K562 (cell line): ENCODE measurements around the gene RPF1. TPM values are rescaled to one million over a fixed set of nuclear protein-coding genes. Genes with fewer than 3 reads are reported as not detected.

Experiments used
- AFF1 ChIP-seq, 2 experiments: fragments of 450-650 bp; IDR thresholded peaks; 2 replicates each; pipeline ENCODE4 v1.6.1; 2018; ENCODE audit warnings: mild to moderate bottlenecking in 2 of 2, low read depth in 1 of 2; ENCODE audit not compliant: partially characterized antibody in 2 of 2
- CHD4 ChIP-seq: fragments of 200-600 bp; sonication (generic); IDR thresholded peaks from 3 replicates; pipeline ENCODE4 v1.6.1; 2012; ENCODE audit warnings: low read depth, mild to moderate bottlenecking, mixed read lengths, low read length, inconsistent platforms; ENCODE audit not compliant: insufficient read depth, insufficient replicate concordance, poor library complexity, severe bottlenecking
- HCFC1 ChIP-seq: IDR thresholded peaks from 2 replicates; pipeline ENCODE4 v1.6.1; 2012; ENCODE audit warnings: low read depth, low read length, improper control_type of control experiment
- HNRNPK ChIP-seq: fragments of 200-400 bp; formaldehyde crosslinking; IDR thresholded peaks from one replicate; pipeline ENCODE4 v1.6.1; 2018; ENCODE audit warnings: mild to moderate bottlenecking, low read depth, low read length; ENCODE audit not compliant: poor library complexity, severe bottlenecking
- IRF1 ChIP-seq: sonication (generic); formaldehyde crosslinking; IDR thresholded peaks from 2 replicates; pipeline ENCODE4 v1.8.0; 2022; ENCODE audit warnings: missing genetic modification reagents, mild to moderate bottlenecking, borderline replicate concordance
- POLR2A ChIP-seq: fragments of 450-650 bp; conservative IDR thresholded peaks from 2 replicates; pipeline ENCODE4 v1.6.1; 2016
- RBM25 ChIP-seq: fragments of 200-400 bp; formaldehyde crosslinking; IDR thresholded peaks from 2 replicates; pipeline ENCODE4 v1.6.1; 2018; ENCODE audit warnings: low read length, low read depth, moderate library complexity; ENCODE audit not compliant: severe bottlenecking
- RBM34 ChIP-seq: fragments of 200-400 bp; formaldehyde crosslinking; IDR thresholded peaks from 2 replicates; pipeline ENCODE4 v1.6.1; 2018; ENCODE audit warnings: low read length, borderline replicate concordance; ENCODE audit not compliant: insufficient read depth
- SRF ChIP-seq, 2 experiments: fragments of 250-450, 450-650 bp in 1 of 2; sonication (Bioruptor Pico) in 1 of 2; sonication (generic) in 1 of 2; formaldehyde crosslinking; IDR thresholded peaks; 2 replicates each; pipeline versions ENCODE4 v1.5.0 to v1.5.1; 2020 to 2022; ENCODE audit warnings: mild to moderate bottlenecking in 1 of 2, missing genetic modification reagents in 1 of 2
- THRA ChIP-seq: fragments of 450-650 bp; IDR thresholded peaks from 2 replicates; pipeline ENCODE4 v1.6.1; 2017; ENCODE audit warnings: mild to moderate bottlenecking, moderate library complexity
- TRIM28 ChIP-seq: fragments of 450-650 bp; IDR thresholded peaks from 2 replicates; pipeline ENCODE4 v1.6.1; 2017
- U2AF1 ChIP-seq: fragments of 200-400 bp; formaldehyde crosslinking; optimal IDR thresholded peaks from 2 replicates; pipeline ENCODE3; 2017; ENCODE audit warnings: mild to moderate bottlenecking, low read depth, low read length, moderate library complexity
- ZBED1 ChIP-seq: IDR thresholded peaks from 2 replicates; pipeline ENCODE4 v1.6.1; 2014
- polyA plus RNA-seq, 8 experiments: library from polyadenylated mRNA; depleted of rRNA in 4 of 8; stranded (reverse) in 5 of 8; unstranded in 3 of 8; fragments of >200 nt; fragmentation: Nextera tagmentation in 2 of 8; fragmentation: Illumina TruSeq in 1 of 8; extraction: Ambion mirVana in 2 of 8; extraction: Trizol in 1 of 8; gene quantifications; 2 replicates each; pipeline versions ENCODE4 v1.2.1 to v1.2.3, GENCODE V29; 2011 to 2014; ENCODE audit warnings: inconsistent platforms in 1 of 8, missing spikeins in 1 of 8
- total RNA-seq, 7 experiments: library from RNA; depleted of rRNA in 6 of 7; stranded (reverse); fragments of >200 nt in 6 of 7; fragmentation: Illumina TruSeq in 2 of 7; extraction: Trizol in 2 of 7; gene quantifications; 2 replicates each; pipeline versions ENCODE4 v1.2.1 to v1.2.3, GENCODE V29; 2011 to 2021; ENCODE audit warnings: low replicate concordance in 1 of 7
- TF ChIP-seq, protein P1 (sequence below), 2 experiments: fragments of 450-650 bp; conservative IDR thresholded peaks; 2 replicates each; pipeline ENCODE4 v1.6.1; 2017; ENCODE audit warnings: mild to moderate bottlenecking in 2 of 2, moderate library complexity in 2 of 2
- TF ChIP-seq, protein P2 (sequence below): fragments of 200-800 bp; sonication (Bioruptor generic); IDR thresholded peaks from 2 replicates; pipeline ENCODE4 v1.6.1; 2017; ENCODE audit warnings: missing genetic modification characterization, missing compliant biosample characterization
- TF ChIP-seq, protein P3 (sequence below): fragments of 250-450 bp; sonication (Bioruptor Pico); IDR thresholded peaks from 2 replicates; pipeline ENCODE4 v1.5.0; 2021

The RPF1 gene
- total and polyA plus RNA-seq, 9 of the 15 experiments (the other 6 are each of a cell fraction or from before 2014, with no cell fraction given): 52.4 to 156 (median 90.2) TPM

DNA sequence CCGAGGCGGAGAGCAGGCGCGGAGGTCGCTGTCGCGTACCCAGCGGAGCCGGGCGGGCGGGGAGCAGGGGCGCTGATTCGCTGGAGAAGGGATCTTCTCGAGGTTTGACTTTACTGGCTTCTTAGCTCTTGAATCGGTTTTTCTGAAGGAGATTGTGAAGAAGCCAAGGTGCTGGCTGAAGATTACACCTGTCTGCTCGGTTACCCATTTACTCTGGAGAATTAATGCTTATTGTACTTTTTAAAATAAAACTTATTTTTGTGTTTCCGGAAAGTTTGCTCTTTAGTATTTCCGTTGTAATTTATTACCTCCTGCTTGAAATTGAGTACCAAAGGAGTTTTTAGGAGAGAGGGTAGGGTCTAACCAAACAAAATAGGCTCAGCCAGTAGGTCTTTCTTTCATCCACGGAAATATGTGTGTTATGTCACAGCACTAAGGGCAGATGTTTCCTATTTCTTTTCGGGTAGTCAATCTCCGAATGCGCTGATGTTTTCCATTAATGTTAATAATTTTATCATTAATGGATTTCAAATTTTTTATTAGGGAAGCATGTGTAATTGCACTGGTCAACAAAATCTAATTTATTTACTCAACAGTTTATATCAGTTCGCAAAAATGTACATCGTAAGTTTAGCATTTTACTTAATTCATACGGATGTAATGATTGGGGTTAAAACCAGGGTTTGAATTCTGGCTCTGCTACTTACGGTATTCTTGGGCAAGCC lies 27.8 kb downstream of the RPF1 start (continued):
- no peak for TF ChIP-seq THRA
- no peak for TF ChIP-seq RBM34
- TF ChIP-seq AFF1 (IDR thresholded peaks at IDR 0.05; ENCODE audit: low read depth in 1 of 2, partially characterized antibody in 2 of 2): no peak
- TF ChIP-seq POLR2A: no peak
- no peak for TF ChIP-seq CHD4
- TF ChIP-seq IRF1 (CRISPR knock-in tag): no peak
- no peak for TF ChIP-seq ZBED1
- TF ChIP-seq HNRNPK: no peak
- no peak for TF ChIP-seq U2AF1
- TF ChIP-seq TRIM28: no peak
- TF ChIP-seq RBM25: no peak
- TF ChIP-seq HCFC1: no peak
- no peak for TF ChIP-seq SRF (CRISPR knock-in tag; IDR thresholded peaks at IDR 0.05)
- TF ChIP-seq, protein P1, sequence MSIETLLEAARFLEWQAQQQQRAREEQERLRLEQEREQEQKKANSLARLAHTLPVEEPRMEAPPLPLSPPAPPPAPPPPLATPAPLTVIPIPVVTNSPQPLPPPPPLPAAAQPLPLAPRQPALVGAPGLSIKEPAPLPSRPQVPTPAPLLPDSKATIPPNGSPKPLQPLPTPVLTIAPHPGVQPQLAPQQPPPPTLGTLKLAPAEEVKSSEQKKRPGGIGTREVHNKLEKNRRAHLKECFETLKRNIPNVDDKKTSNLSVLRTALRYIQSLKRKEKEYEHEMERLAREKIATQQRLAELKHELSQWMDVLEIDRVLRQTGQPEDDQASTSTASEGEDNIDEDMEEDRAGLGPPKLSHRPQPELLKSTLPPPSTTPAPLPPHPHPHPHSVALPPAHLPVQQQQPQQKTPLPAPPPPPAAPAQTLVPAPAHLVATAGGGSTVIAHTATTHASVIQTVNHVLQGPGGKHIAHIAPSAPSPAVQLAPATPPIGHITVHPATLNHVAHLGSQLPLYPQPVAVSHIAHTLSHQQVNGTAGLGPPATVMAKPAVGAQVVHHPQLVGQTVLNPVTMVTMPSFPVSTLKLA (conservative IDR thresholded peaks at IDR 0.05): no peak
- TF ChIP-seq, protein P2, sequence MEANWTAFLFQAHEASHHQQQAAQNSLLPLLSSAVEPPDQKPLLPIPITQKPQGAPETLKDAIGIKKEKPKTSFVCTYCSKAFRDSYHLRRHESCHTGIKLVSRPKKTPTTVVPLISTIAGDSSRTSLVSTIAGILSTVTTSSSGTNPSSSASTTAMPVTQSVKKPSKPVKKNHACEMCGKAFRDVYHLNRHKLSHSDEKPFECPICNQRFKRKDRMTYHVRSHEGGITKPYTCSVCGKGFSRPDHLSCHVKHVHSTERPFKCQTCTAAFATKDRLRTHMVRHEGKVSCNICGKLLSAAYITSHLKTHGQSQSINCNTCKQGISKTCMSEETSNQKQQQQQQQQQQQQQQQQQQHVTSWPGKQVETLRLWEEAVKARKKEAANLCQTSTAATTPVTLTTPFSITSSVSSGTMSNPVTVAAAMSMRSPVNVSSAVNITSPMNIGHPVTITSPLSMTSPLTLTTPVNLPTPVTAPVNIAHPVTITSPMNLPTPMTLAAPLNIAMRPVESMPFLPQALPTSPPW: no peak
- TF ChIP-seq, protein P3, sequence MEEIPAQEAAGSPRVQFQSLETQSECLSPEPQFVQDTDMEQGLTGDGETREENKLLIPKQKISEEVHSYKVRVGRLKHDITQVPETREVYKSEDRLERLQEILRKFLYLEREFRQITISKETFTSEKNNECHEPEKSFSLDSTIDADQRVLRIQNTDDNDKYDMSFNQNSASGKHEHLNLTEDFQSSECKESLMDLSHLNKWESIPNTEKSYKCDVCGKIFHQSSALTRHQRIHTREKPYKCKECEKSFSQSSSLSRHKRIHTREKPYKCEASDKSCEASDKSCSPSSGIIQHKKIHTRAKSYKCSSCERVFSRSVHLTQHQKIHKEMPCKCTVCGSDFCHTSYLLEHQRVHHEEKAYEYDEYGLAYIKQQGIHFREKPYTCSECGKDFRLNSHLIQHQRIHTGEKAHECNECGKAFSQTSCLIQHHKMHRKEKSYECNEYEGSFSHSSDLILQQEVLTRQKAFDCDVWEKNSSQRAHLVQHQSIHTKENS (CRISPR knock-in tag): no peak
